Measurements from ENCODE around the gene NGDN.

NGDN gene

GRCh38 chr14:23445773-23446172 lies 23.7 kb upstream of the NGDN start:
- DNase-seq: no peak
- TF ChIP-seq GATA1 (IDR thresholded peaks at IDR 0.05; ENCODE audit: low read depth, low read length) (no peak), POLR2A (IDR thresholded peaks at IDR 0.05; ENCODE audit: low read length) (no peak)

- no peak for DNase-seq
- TF ChIP-seq POLR2A (IDR thresholded peaks at IDR 0.05; ENCODE audit: low read length) (no peak), GATA1 (IDR thresholded peaks at IDR 0.05; ENCODE audit: low read depth, low read length) (no peak)
Measured at GRCh38 chr14:23446291-23446851, 23.1 kb upstream of the NGDN start.

GRCh38 chr14:23447361-23448350 lies 21.8 kb upstream of the NGDN start:
- DNase-seq: no peak
- TF ChIP-seq POLR2A (IDR thresholded peaks at IDR 0.05; ENCODE audit: low read length) (no peak), GATA1 (IDR thresholded peaks at IDR 0.05; ENCODE audit: low read depth, low read length) (no peak)

- TF ChIP-seq POLR2A (IDR thresholded peaks at IDR 0.05; ENCODE audit: low read length): no peak
- no peak for TF ChIP-seq GATA1 (IDR thresholded peaks at IDR 0.05; ENCODE audit: low read depth, low read length)
- DNase-seq: no peak
Measured at GRCh38 chr14:23449314-23449713, 20.2 kb upstream of the NGDN start.

- TF ChIP-seq POLR2A (IDR thresholded peaks at IDR 0.05; ENCODE audit: low read length) (no peak), GATA1 (IDR thresholded peaks at IDR 0.05; ENCODE audit: low read depth, low read length) (no peak)
- DNase-seq: no peak
Measured at GRCh38 chr14:23450379-23450778, 19.1 kb upstream of the NGDN start.

- TF ChIP-seq GATA1 (IDR thresholded peaks at IDR 0.05; ENCODE audit: low read depth, low read length): no peak
- no peak for TF ChIP-seq POLR2A (IDR thresholded peaks at IDR 0.05; ENCODE audit: low read length)
- DNase-seq: no peak
Measured at GRCh38 chr14:23452237-23452636, 17.3 kb upstream of the NGDN start.

GRCh38 chr14:23454445-23454856 lies 15.1 kb upstream of the NGDN start:
- peak; percentile 44 for TF ChIP-seq POLR2A (IDR thresholded peaks at IDR 0.05; ENCODE audit: low read length)
- TF ChIP-seq GATA1 (IDR thresholded peaks at IDR 0.05; ENCODE audit: low read depth, low read length): no peak
- peak; percentile 83 to 92 for DNase-seq

- DNase-seq: peak; percentile 45
Measured at GRCh38 chr14:23456883-23457586, 12.5 kb upstream of the NGDN start.

- TF ChIP-seq GATA1 (IDR thresholded peaks at IDR 0.05; ENCODE audit: low read depth, low read length) (no peak), POLR2A (IDR thresholded peaks at IDR 0.05; ENCODE audit: low read length) (no peak)
Measured at GRCh38 chr14:23457587-23458445, 11.7 kb upstream of the NGDN start.

GRCh38 chr14:23460960-23461359 lies 8.5 kb upstream of the NGDN start:
- no peak for DNase-seq
- no peak for TF ChIP-seq GATA1 (IDR thresholded peaks at IDR 0.05; ENCODE audit: low read depth, low read length)
- no peak for TF ChIP-seq POLR2A (IDR thresholded peaks at IDR 0.05; ENCODE audit: low read length)

More at GRCh38 chr14:23457587-23458445, 11.7 kb upstream of the NGDN start:
- DNase-seq: no peak

- DNase-seq: no peak
- TF ChIP-seq POLR2A (IDR thresholded peaks at IDR 0.05; ENCODE audit: low read length) (no peak), GATA1 (IDR thresholded peaks at IDR 0.05; ENCODE audit: low read depth, low read length) (no peak)
Measured at GRCh38 chr14:23464700-23465099, 4.8 kb upstream of the NGDN start.

- no peak for TF ChIP-seq GATA1 (IDR thresholded peaks at IDR 0.05; ENCODE audit: low read depth, low read length)
- TF ChIP-seq POLR2A (IDR thresholded peaks at IDR 0.05; ENCODE audit: low read length): no peak
- no peak for DNase-seq
Measured at GRCh38 chr14:23465261-23465660, 4.2 kb upstream of the NGDN start.

- TF ChIP-seq POLR2A (IDR thresholded peaks at IDR 0.05; ENCODE audit: low read length) (no peak), GATA1 (IDR thresholded peaks at IDR 0.05; ENCODE audit: low read depth, low read length) (no peak)
- no peak for DNase-seq
Measured at GRCh38 chr14:23468704-23469126, 788 bp upstream of the NGDN start.
